ENCODE measurements around the gene NEDD4.
"Not testable (repeated sequence)": the region's sequence is repeated elsewhere in the genome, so short reads cannot be mapped to it uniquely, and the experiment has no call there.

NEDD4 gene

GRCh38 chr15:56004281-56004680, 10.9 kb upstream of the NEDD4 start:
- not testable (repeated sequence) for DNase-seq (ENCODE audit: low spot score)

GRCh38 chr15:56003777-56004176, 10.4 kb upstream of the NEDD4 start:
- DNase-seq (ENCODE audit: low spot score), result not testable (repeated sequence)

- not testable (repeated sequence) for DNase-seq (ENCODE audit: low spot score)
These were observed 9.9 kb upstream of the NEDD4 start for GRCh38 chr15:56003277-56003676.

GRCh38 chr15:56001471-56002078, 8.2 kb upstream of the NEDD4 start:
- DNase-seq (ENCODE audit: low spot score), result no peak

- no peak for DNase-seq (ENCODE audit: low spot score)
These were observed 6.2 kb upstream of the NEDD4 start for GRCh38 chr15:55999658-56000057.

- no peak for DNase-seq (ENCODE audit: low spot score)
These were observed 5.1 kb upstream of the NEDD4 start for GRCh38 chr15:55998478-55998877.

- no peak for DNase-seq (ENCODE audit: low spot score)
These were observed 570 bp upstream of the NEDD4 start for GRCh38 chr15:55993804-55994560.

- DNase-seq (ENCODE audit: low spot score), result no peak
These were observed 672 bp downstream of the NEDD4 start for GRCh38 chr15:55992769-55993110.

- no peak for DNase-seq (ENCODE audit: low spot score)
These were observed 1.3 kb downstream of the NEDD4 start for GRCh38 chr15:55991802-55992768.

- DNase-seq (ENCODE audit: low spot score), result no peak
These were observed 2.4 kb downstream of the NEDD4 start for GRCh38 chr15:55990998-55991397.

GRCh38 chr15:55990516-55990915, 2.9 kb downstream of the NEDD4 start:
- no peak for DNase-seq (ENCODE audit: low spot score)

- no peak for DNase-seq (ENCODE audit: low spot score)
These were observed 4.0 kb downstream of the NEDD4 start for GRCh38 chr15:55989383-55989782.

GRCh38 chr15:55981582-55982249, 11.7 kb downstream of the NEDD4 start:
- DNase-seq (ENCODE audit: low spot score), result no peak

- no peak for DNase-seq (ENCODE audit: low spot score)
These were observed 12.9 kb downstream of the NEDD4 start for GRCh38 chr15:55980511-55980910.

GRCh38 chr15:55977231-55977630, 16.2 kb downstream of the NEDD4 start:
- no peak for DNase-seq (ENCODE audit: low spot score)

GRCh38 chr15:55970286-55970685, 23.1 kb downstream of the NEDD4 start:
- DNase-seq (ENCODE audit: low spot score), result no peak

- DNase-seq (ENCODE audit: low spot score), result no peak
These were observed 23.8 kb downstream of the NEDD4 start for GRCh38 chr15:55969582-55969981.

- no peak for DNase-seq (ENCODE audit: low spot score)
These were observed 24.5 kb downstream of the NEDD4 start for GRCh38 chr15:55968923-55969322.

GRCh38 chr15:55965091-55965490, 28.3 kb downstream of the NEDD4 start:
- no peak for DNase-seq (ENCODE audit: low spot score)

GRCh38 chr15:55960946-55961345, 32.5 kb downstream of the NEDD4 start:
- DNase-seq (ENCODE audit: low spot score), result no peak

- DNase-seq (ENCODE audit: low spot score), result no peak
These were observed 33.5 kb downstream of the NEDD4 start for GRCh38 chr15:55959744-55960447.

GRCh38 chr15:55958349-55958748, 35.1 kb downstream of the NEDD4 start:
- DNase-seq (ENCODE audit: low spot score), result no peak
